Inferior parietal cortex (tissue), 1 donor: ENCODE measurements around the gene LCN1.
"Not testable (repeated sequence)": the region's sequence is repeated elsewhere in the genome, so short reads cannot be mapped to it uniquely, and the experiment has no call there.

Experiments
- DNase-seq: peaks from one replicate; pipeline ENCODE4 v3.0.0-alpha.2; 2016; ENCODE audit errors: extremely low spot score

LCN1 gene

DNA sequence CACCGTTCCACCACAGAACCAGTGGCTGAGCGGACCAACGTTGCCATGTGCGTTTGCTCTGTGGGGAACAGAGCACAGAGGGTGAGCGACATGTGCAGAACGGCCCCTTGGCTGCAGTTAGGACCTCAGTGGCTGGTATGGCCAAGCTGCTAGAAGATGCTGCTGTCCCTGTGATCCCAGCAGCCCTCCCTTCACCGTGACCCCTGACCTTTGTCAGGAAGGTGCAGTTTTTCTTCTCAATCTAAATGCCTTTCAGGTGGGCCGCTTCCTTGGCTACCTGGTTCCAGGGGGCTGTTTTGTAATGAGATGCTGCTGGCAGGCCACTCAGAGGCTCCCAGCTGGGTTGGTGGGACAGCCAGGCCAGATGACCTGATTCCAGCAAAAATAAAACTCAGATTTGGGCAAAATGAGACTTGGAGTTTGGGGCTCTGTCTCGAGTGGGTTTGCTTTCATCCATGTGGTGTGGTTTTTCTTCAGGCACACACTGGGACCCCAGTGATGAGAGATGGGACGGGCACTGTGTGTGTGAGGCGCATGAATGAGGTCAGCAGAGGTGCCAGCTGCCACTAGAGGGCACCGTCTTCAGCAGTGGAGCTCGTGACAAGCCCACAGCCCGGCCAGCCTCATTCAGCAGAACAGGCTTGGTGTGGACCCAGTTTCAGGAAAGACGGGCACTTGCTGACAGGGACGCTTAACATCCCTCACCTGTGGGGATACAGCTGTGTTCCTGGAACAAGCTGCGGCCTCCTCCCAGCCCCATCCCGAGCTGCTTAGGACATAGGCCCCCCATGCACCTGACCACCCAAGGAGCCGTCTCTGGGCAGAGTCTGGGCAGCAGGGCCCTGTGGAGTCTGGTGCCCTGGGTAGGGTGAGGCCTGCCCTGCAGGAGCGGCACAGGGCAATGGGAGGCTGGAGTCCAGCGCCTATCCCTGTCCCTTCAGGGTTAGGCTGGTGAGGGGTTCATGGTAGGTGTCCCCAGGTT, 16.7 kb upstream of the LCN1 start:
- peak; percentile 55 for DNase-seq

DNA sequence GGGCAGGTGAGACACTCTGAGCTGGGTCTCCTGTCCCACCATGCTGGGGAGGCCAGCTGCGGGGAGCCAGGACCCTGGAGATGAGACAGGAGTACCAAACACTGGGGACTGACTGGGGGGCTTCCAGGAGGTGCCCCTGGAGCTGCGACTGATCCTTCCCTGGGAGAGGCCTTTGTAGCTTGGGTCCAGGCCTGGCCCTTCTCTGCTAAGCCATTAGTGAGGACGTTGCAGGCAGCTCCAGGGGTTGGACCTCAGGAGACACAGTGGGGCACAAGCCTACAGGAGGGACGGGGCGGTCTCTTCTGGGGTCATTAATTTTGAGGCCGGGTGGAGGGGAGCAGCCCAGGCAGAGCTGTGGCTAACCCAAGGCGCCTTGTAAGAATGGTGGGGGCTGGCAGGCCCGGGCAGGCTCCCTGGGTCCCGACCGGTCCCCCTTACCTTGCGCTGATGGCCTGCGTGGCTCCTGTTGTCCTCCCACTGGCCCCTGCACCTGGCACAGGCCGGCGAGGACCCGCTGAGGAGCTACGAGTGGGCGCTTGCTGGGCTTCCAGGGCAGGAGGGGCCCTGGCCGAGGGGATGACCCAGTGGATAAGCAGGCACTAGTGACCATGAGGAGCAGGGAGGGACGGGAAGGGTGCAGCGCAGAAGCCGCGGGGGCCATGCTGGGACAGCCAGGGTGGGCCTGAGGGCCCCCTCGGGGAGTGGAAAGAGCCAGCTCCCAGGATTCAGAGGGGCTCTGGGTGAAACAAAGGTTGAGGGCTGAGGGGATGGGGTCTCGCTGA, 15.6 kb upstream of the LCN1 start:
- no peak for DNase-seq

DNA sequence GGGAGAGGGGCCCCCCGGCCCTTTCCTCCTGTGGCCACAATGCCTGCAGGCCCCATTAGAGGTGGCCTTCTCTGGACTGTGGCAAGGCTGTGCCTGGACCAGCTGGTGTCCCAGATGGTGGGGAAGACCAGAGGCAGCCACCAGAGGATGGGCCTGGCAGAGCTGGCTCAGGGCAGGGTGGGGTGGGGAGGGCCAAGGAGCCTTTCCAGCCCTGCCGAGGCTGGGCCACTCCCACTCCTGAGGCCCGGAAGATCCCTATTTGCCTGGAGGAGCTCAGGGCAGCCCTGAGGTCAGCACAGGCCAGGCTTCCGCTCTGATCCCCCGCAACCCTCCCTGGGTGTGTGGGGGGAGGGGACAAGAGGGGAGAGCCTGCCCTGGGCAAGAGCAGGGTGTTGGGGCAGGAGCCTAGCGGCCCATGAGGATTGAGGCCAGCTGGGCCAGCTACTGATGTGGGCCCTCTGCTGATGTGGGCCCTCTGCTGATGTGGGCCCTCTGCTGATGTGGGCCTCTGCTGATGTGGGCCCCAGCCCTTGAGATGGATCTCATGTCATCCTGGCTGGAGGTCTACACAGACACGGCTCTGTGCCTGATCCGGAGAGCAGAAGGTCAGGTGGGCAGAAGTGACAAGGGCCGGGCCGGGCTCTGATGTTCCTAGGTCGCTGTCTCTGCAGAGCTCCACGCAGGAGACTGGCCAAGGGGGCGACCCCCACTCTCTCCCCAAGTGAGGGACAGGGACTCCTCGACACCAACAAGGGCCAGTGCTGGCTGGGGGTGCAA, 14.7 kb upstream of the LCN1 start:
- no peak for DNase-seq

DNA sequence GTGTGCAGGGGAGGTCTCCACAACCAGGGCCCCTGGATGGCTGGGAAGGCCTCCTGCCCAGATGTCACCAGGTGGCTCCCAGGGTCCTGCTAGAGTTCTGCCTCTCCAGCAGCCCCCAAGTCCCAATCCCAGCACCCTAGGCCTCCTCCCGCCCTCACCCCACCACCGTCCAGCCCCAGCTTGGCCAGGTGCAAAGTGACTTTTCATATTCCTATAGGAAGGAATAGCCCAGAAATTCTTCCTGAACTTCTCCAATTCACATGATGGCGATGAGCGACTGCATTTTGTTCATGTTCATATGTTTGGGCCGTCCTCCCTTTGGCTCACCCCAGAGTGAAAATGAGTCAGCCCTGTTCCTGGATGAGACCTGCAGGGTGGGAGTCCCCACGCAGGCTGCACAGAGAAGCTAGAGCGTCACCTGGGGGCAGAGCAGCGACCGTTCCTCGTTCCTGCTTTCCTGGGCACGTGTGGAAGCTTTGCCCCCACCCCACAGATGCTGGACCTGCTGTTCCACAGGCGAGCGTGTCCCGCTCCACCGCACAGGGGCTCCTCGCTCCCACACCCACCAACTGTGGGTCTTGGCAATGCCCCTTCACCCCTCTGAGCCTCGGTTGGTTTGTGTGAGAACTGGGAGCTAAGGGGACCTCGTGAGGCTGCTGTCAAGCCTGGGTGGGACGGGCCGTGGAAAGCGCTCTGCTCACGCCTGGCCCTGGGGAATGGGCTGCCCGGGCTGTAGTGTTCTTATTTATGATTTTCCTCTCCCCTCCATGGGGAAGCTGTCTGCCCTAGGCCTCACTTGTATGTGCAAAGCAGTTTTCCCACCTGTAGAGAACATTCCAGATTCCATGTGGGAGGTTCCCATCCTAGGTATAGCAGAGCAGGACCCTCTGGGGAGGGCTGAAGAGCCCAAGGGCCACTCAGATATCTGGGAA, 13.9 kb upstream of the LCN1 start:
- DNase-seq: no peak

DNA sequence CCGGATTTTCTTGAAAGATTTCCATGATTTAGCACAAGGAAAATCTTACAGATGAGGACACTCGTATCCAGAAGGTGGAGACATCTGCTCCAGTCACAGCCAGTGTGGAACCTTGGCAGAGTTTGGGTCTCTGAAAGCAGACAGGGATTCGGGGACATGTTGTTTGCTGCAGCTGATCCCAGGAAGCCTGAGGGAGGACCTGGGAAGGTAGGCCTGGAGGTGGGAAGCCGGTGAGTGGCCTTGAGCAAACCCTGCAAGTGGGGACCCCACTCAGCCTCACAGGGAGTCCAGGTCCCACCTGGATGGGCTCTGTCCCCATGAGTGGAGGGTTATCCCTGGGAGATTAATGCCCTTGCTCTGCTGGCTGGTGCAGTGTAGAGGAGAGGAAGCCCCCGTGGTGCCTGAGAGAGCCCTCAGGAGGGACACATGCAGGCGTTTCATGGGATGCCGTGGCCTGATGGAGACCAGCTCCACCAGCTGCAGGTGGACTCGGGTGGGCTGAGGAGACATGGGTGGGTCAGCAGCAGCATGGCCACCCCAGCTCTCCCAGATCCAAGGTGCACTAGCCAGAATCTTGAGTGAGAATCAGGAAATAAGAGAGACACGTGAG, 12.9 kb upstream of the LCN1 start:
- DNase-seq: no peak

DNA sequence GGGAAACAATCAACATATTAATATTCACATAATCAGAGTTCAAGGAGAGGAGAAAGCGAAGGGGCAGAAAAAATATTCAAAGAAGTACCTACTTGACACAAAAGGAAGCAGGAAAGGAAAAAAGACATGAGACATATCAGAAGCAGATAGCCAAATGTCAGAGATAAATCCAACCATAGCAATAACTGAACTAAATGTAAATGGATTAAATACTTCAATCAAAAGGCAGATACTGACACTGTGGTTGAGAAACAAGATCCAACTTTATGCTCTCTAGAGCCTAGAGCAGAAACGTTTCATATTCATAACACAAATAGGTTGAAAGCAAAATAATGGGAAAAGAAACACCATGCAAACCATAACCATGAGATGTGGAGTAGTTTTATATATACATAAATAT, 11.8 kb upstream of the LCN1 start:
- DNase-seq: no peak

DNA sequence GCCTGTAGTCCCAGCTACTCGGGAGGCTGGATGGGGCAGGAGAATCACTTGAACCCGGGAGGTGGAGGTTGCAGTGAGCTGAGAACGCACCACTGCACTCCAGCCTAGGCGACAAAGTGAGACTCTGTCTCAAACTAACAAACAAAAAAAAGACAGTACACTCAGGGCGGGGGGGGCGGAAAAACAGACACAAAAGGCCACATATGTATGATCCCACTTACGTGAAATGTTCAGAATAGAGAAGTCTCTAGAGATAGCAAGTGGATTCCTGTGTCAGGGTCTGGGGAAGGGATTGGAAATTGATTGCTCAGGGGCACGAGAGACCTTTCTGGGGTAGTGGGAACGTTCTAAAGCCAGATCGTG, 9.0 kb upstream of the LCN1 start:
- no peak for DNase-seq

DNA sequence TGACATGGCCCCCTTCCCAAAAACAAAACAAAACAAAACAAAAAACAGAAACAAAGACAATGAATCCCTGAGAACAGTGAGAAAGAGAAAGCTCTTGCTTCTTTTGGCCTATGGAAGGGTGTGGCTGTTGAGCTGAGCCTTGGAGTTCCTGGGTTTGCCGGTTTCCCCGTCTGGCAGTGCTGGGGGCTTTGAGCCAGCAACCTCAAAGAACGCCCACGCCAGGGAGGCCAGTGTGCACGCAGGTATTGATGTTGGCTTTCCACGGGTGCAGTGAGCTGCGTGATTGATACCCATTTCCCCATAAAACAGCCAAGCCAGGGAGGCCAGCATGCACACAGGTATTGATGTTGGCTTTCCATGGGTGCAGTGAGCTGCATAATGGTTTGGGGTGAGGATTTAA, 8.3 kb upstream of the LCN1 start:
- DNase-seq: no peak

DNA sequence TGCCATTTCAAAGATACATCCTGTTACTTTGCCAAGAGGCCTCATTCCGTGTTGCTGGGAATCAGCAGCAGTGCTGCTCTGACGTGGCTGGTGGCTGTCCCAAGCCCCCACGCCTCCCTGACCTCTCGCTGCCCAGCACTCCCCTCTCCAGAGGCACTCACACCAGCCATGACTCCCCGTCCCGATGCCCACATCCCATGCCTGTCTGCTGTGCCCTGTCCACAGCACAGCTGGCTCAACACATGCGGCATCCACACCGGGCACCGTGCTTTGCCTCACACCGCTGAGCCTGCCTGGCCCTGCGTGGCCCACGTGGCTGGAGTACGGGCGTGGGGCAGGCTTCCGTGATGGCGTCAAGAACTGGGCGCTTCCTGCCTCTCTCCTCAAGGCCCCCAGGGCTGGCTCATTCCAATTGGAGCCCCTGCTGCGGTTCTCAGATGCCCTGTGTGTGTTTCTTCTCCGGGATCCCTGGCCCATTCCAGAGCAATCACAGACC, 7.8 kb upstream of the LCN1 start:
- DNase-seq: no peak

DNA sequence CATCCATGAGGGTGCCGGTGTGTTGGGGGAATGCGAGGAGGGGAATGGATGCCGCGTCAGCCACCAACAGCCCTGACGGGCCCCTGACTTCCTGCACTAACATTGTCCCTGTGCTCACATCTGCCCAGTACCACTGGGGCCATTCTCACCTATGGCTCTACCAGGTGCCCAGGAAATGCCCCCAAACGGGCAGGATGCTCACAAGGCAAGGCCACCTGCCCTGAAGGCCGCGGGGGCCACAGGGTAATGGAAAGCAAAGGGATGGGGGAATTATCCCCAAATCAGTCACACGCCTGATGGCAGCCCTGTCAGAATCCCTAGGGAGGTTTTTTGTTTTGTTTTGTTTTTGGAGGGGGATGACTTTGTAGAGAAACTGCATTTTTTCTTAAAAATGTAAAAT, 7.3 kb upstream of the LCN1 start:
- not testable (repeated sequence) for DNase-seq

DNA sequence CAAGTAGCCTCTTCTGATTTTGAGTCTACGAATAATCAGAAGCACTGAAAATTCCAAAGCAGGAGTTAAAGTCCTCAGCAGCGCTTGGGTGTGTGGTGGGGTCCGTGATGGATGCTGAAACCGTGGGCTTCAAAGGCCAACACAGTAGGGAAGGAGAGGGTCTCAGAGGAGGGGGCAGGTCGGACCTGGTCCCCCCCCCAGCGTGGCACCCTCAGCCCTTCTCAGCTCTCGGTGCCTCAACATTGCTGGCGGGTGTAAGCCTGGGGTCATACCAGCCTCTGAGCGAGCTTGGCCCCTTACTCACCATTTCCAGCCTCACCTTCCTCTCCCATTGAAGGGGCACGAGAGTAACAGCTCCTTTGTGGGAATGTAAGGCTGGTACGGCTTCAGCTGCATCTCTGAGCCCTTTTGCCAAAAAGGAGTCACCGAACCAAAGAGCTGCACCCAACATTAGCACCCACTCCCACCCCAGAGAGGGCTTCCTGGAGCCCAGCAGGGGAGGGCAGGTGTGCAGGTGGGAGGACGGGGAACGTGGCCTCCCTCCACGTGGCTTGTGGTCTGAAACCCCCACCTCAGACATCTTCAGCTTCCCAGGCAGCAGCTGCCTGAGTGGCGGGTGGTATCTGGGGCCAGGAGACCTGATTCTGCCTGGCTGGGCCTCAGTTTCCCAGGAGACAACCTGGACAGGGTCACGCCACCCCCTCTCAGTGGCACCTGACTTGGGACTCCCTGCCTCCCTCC, 6.7 kb upstream of the LCN1 start:
- no peak for DNase-seq

DNA sequence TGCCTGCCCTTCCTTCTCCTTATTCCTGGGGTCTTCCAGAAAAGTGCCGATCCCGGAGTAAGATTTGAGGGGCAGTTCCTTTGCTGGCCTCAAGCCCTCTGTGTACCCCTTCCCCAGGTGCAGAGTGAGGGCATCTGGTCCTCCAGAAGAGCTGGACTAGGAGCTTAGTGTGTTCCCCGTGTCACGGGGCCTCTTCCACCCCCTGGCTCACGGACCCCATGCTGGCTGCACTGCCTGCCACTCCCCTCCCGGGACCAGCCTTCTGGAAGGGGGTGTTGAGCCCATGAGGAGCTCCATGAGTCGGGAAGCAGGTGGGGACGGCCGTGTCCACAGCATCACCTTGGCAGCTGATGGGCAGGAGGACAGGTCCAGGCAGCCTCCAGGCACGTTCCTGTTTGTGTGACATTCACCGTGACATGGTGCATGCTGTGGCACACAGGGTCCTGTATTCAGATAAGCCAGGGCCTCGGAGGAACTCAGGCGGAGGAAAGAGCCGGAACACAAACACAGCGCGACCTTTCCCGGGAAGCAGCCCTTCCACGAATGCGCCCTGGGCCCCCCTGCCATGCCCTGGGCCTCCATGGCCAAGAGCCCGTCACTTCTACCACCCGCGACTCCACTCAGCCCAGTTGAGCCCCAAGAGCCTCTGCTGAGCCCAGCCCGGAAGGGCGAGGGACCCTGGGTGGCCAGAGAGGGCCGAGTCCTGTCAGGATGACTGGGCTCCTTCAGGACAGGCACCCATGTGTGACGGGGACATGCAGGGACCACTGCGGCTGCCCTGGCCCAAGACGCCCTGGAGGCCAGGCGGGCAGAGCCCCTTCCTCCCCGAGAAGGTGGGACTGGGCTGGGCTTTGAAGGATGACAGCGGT, 5.9 kb upstream of the LCN1 start:
- DNase-seq: no peak

DNA sequence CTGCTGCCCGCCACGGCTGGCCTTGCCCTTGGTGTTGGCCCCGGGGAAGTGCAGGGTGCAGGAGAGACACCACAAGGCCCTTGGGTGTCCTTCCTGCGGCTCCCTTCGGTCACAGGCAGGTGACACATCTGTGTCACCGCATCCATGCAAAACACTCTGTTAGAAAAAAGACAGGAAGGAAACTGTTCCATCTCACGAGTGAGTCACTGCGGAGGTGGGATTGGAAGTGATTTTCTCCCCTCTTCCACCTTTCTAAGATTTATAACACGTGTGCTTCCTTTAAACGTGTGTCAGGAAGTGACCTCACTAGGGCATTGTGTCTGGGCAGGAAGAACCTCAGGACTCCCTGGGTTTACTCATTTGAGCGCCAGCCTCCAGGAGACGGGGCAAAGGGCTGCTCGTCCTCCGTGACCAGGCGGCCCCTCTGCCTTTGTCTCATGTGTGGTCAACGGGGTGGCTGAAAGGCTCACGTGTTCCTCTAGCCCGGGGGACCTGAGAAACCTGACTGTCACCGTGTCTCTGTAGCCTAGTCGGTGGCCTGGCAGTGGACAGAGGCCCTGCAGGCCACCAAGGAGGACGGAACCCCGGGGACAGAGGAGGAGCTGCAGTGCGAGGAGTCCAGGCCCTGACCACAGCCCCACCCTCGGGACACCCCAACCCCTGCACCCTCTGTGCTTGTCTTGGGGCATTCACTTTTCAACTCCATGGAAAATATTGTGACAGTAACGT, 4.9 kb upstream of the LCN1 start:
- DNase-seq: no peak

DNA sequence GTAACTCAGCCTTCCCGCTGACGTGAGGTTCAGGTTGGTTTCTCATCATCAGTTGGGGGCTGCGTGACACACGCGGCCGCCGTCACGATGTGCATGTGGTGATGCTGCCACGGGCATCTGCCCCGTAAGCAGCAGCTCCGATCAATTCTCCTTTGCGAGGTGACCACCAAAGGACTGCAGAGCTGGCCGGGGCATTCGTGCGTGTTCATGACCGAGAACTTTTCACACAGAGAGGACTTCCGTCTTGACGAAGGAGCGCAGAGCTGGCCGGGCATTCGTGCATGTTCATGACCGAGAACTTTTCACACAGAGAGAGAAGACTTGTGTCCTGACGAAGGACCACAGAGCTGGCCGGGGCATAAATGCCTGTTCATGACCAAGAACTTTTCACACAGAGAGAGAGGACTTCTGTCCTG, 3.8 kb upstream of the LCN1 start:
- no peak for DNase-seq

DNA sequence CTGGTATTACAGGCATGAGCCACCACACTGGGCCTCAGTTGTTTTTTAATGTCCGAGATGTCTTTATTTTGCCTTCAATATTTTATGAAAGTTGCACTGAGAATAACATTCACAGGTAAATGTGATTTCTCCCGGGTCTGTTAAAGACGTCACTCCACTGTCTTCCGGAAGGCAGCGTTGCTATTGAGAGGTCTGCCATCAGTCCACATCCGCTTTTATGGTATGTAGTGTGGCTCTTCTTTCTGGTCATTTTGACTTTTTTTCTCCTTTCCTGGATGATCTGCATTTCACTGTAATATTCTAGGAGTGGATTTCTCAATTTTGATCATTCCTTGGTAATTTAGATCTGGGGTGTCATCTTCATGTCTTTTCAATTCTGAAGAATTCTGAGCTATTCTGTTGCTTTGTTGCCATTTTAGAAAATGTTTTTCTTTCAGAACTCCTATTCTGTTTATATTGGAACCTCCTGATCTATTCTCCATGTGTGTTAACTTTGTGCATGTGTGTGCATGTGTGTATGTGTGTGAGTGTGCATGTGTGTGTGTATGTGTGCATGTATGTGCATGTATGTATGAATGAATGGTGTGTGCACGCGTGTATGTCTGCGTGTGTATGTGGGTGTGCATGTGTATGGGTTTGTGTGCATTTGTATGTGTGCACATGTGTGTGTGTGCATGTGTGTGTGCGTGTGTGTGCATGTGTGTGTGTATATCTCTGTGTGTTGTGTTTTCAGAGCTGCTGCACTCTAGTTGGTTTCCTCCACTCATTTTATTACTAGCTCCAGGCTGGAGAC, 1.9 kb upstream of the LCN1 start:
- DNase-seq: no peak

DNA sequence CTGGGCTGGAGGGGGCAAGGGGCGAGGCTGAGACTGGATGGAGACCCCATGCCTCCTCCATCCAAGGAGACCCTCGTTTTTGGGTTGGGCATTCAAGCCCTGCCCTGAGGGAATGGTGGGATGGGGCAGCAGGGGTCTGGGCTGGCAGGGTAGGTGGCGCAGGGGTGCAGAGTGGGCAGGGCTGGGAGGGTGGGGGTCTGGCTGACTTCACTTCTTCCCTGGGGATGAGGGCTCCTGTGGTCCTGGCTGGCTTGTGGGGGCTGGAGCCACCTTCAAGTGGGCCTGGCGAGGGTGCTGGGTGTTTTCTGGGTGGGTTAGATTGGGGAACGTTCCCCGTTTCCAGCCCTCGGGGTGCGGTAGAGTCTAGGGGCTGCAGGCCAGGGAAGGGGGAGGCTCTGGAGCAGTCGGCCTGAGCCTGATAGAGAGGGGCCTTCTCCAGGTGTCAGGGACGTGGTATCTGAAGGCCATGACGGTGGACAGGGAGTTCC, 412 bp downstream of the LCN1 start:
- no peak for DNase-seq
